B cell (primary cell): ENCODE measurements around the gene ZNF789. TPM values are rescaled to one million over a fixed set of nuclear protein-coding genes. Genes with fewer than 3 reads are reported as not detected.

Experiments
- ATAC-seq: fragments of 200-7000 bp; cut with Tn5 transposase; one replicate; pipeline ENCODE4 v1.10.0; 2021; ENCODE audit warnings: low read depth, mild to moderate bottlenecking, moderate number of reproducible peaks, moderate library complexity
- CTCF ChIA-PET: fragments of 350-600 bp; sonication (Branson Sonifier 250); formaldehyde crosslinking; loops from one replicate; lab custom pipeline; 2021; ENCODE audit warnings: antibody characterized with exemption, inconsistent platforms; lab: Charles Lee
- POLR2A ChIA-PET: fragments of 350-600 bp; sonication (Branson Sonifier 250); formaldehyde crosslinking; loops from one replicate; lab custom pipeline; 2021; ENCODE audit warnings: antibody characterized with exemption; lab: Charles Lee
- DNase-seq: peaks from one replicate; pipeline ENCODE4 v3.0.0; 2013
- H2AFZ ChIP-seq: 2 replicates; pipeline ENCODE4 v1.6.1; 2012; ENCODE audit warnings: mild to moderate bottlenecking, low read depth, low read length; ENCODE audit not compliant: insufficient read depth, poor library complexity, severe bottlenecking
- H3K27ac ChIP-seq, 2 donors: 1 replicate in 1 of 2; 2 replicates in 1 of 2; pipeline ENCODE4 v1.5.1; 2012 to 2013; ENCODE audit warnings: low read length in 2 of 2, mild to moderate bottlenecking in 2 of 2, moderate library complexity in 1 of 2
- H3K27me3 ChIP-seq, 4 experiments: fragments of 200-600 bp in 1 of 4; sonication (generic) in 1 of 4; replicated peaks in 1 of 4; 1 replicate in 2 of 4; 2 replicates in 2 of 4; pipeline versions ENCODE4 v1.6.1 to v1.7.0; 2013 to 2016; ENCODE audit warnings: low read length in 3 of 4, mild to moderate bottlenecking in 2 of 4, mixed read lengths in 1 of 4, moderate library complexity in 1 of 4; ENCODE audit not compliant: insufficient read depth in 4 of 4, control insufficient read depth in 3 of 4; ENCODE audit errors: control extremely low read depth in 1 of 4
- H3K36me3 ChIP-seq, 2 experiments: replicated peaks in 1 of 2; 1 replicate in 1 of 2; 2 replicates in 1 of 2; pipeline versions ENCODE4 v1.6.1 to v1.7.1; 2013; ENCODE audit warnings: low read length in 1 of 2; ENCODE audit not compliant: insufficient read depth in 2 of 2, control insufficient read depth in 1 of 2; ENCODE audit errors: control extremely low read depth in 1 of 2, extremely low read depth in 1 of 2
- H3K4me1 ChIP-seq, 2 donors: fragments of 200-600 bp in 1 of 2; sonication (generic) in 1 of 2; 1 replicate in 1 of 2; 2 replicates in 1 of 2; pipeline versions ENCODE4 v1.5.1 to v1.6.1; 2013 to 2017; ENCODE audit warnings: low read length in 2 of 2; ENCODE audit not compliant: control insufficient read depth in 2 of 2, insufficient read depth in 2 of 2
- H3K4me2 ChIP-seq: replicated peaks from 2 replicates; pipeline ENCODE3; 2012; ENCODE audit warnings: mild to moderate bottlenecking, low read depth, low read length; ENCODE audit not compliant: poor library complexity, severe bottlenecking
- H3K4me3 ChIP-seq, 5 experiments: fragments of 200-600 bp in 1 of 5; sonication (generic) in 1 of 5; 1 replicate in 3 of 5; 2 replicates in 2 of 5; pipeline versions ENCODE4 v1.5.1 to v1.7.0; 2011 to 2016; ENCODE audit warnings: low read length in 4 of 5, mild to moderate bottlenecking in 4 of 5, low read depth in 2 of 5, control low read depth in 1 of 5, moderate library complexity in 1 of 5; ENCODE audit not compliant: insufficient read depth in 1 of 5; ENCODE audit errors: control extremely low read depth in 1 of 5, extremely low read depth in 1 of 5
- H3K79me2 ChIP-seq: fragments of 200-600 bp; sonication (generic); one replicate; pipeline ENCODE4 v1.6.0; 2016; ENCODE audit warnings: low read length; ENCODE audit not compliant: control insufficient read depth, insufficient read depth
- H3K9ac ChIP-seq: fragments of 200-600 bp; sonication (generic); 2 replicates; pipeline ENCODE4 v1.6.1; 2017; ENCODE audit warnings: mild to moderate bottlenecking, low read length, moderate library complexity
- H3K9me3 ChIP-seq, 3 donors: one replicate each; pipeline versions ENCODE4 v1.6.1 to v1.7.1; 2013; ENCODE audit warnings: low read length in 2 of 3; ENCODE audit not compliant: control insufficient read depth in 2 of 3, insufficient read depth in 1 of 3; ENCODE audit errors: control extremely low read depth in 1 of 3
- H4K20me1 ChIP-seq: 2 replicates; pipeline ENCODE4 v1.6.0; 2012; ENCODE audit warnings: mild to moderate bottlenecking, low read length; ENCODE audit not compliant: insufficient read depth, control insufficient read depth, poor library complexity, severe bottlenecking
- H3K27ac Mint-ChIP-seq: one replicate; pipeline ENCODE4 v1.8.0; 2021; ENCODE audit warnings: mixed read lengths
- H3K27me3 Mint-ChIP-seq: one replicate; pipeline ENCODE4 v1.8.0; 2021; ENCODE audit warnings: mixed read lengths
- H3K4me1 Mint-ChIP-seq: one replicate; pipeline ENCODE4 v1.8.0; 2021; ENCODE audit warnings: mixed read lengths
- H3K4me3 Mint-ChIP-seq: one replicate; pipeline ENCODE4 v1.8.0; 2021; ENCODE audit warnings: mixed read lengths
- H3K9me3 Mint-ChIP-seq: one replicate; pipeline ENCODE4 v1.8.0; 2022; ENCODE audit warnings: mixed read lengths; ENCODE audit not compliant: insufficient read depth
- CTCF ChIP-seq: fragments of 200-600 bp; IDR thresholded peaks from one replicate; pipeline ENCODE4 v1.8.0; 2022; ENCODE audit warnings: antibody characterized with exemption, mild to moderate bottlenecking
- EZH2 ChIP-seq: IDR thresholded peaks from 2 replicates; pipeline ENCODE4 v1.6.1; 2012; ENCODE audit warnings: borderline replicate concordance, low read depth, mild to moderate bottlenecking, moderate library complexity, low read length; ENCODE audit not compliant: insufficient read depth, poor library complexity, severe bottlenecking
- WGBS: methylation state at CpG from one replicate; pipeline ENCODE4 v1.1.5; 2013; ENCODE audit warnings: missing lambda C conversion rate; ENCODE audit not compliant: insufficient coverage; 5-methylcytosine and 5-hydroxymethylcytosine counted together
- intact Hi-C: fragments of 100-400 bp; cut with micrococcal nuclease; formaldehyde crosslinking; loops from one replicate; pipeline ENCODE4 v1.10.0; 2022
- polyA minus RNA-seq: library from RNA; depleted of rRNA, polyadenylated mRNA; stranded (reverse); fragments of >200 nt; gene quantifications from 2 replicates; pipeline ENCODE4 v1.2.3, GENCODE V29; 2012
- polyA plus RNA-seq: library from polyadenylated mRNA; depleted of rRNA; stranded (reverse); fragments of >200 nt; gene quantifications from 2 replicates; pipeline ENCODE4 v1.2.3, GENCODE V29; 2012
- total RNA-seq, 2 donors: library from RNA; stranded (reverse); fragments of 120-200 nt in 1 of 2; gene quantifications; 1 replicate in 1 of 2; 2 replicates in 1 of 2; pipeline versions ENCODE4 v1.2.3 to v1.2.4, GENCODE V29; 2013 to 2022

Gene ZNF789
- total RNA-seq (36.7 and 37.3 TPM in 2 replicates), polyA plus RNA-seq (16.4 and 19.8 TPM in 2 replicates), polyA minus RNA-seq (6.7 and 7.9 TPM in 2 replicates)
- 18.0 TPM for total RNA-seq (2013)

- Mint-ChIP-seq H3K9me3 (no peaks in the 10 kb centered on the region), H3K27ac (peak within 1 kb of the TSS; percentile 96), H3K4me1 (peaks cover 30% of the 10 kb centered on the region), H3K27me3 (no peaks in the 10 kb centered on the region), H3K4me3 (peak within 1 kb of the TSS; percentile 95)
- peaks cover 8 to 16% of the 10 kb centered on the region in 2 donors for H3K4me1 ChIP-seq
- H3K9ac ChIP-seq: peak within 1 kb of the TSS; percentile 82
- H3K4me3 ChIP-seq: peak within 1 kb of the TSS; percentile 77 to 87 (median 83)
- POLR2A ChIA-PET: interaction anchor here (0.6 to 1.2 kb wide), 7 partner anchors 9 to 86 kb away, joined by 3 to 4 read pairs (median 3); partner anchors contain the start of genes FAM200A, ZKSCAN5, ZNF394 and ZNF655
- H3K27ac ChIP-seq: peak within 1 kb of the TSS; percentile 59 to 82
- peak; percentile 96 for DNase-seq
- H2AFZ ChIP-seq: peak within 1 kb of the TSS; percentile 92
- no peaks in the 10 kb centered on the region for H4K20me1 ChIP-seq
- peaks cover 42% of the 10 kb centered on the region for H3K79me2 ChIP-seq
- TF ChIP-seq EZH2: no peak
- peak; percentile 9 for TF ChIP-seq CTCF
- H3K4me2 ChIP-seq: peak within 1 kb of the TSS; percentile 92
- ATAC-seq: peak; percentile 99
- CTCF ChIA-PET: interaction anchor here (0.9 kb wide), 1 partner anchor 9 kb away, joined by 3 read pairs; no protein-coding TSS in a partner anchor
- WGBS: under 1% methylated on average over 53 of the region's 56 CpGs
- H3K27me3 ChIP-seq: no peaks in the 10 kb centered on the region
- intact Hi-C loops: loop anchor here (1.0 to 10.0 kb wide), 6 partner anchors 28 to 144 kb away; partner anchors contain the start of genes ARPC1B, FAM200A, ZKSCAN5 and ZNF394
- H3K36me3 ChIP-seq: no peaks in the 10 kb centered on the region
- no peaks in the 10 kb centered on the region for H3K9me3 ChIP-seq
These were observed at the start of gene ZNF789 for GRCh38 chr7:99472561-99473314. Gene ZNF789, plus strand, starts transcription at chr7:99472890. Its CDS starts 3,567 bp downstream, at chr7:99476457.
